BE2C (cell line): ENCODE results near the gene LIPC.

Experiments
- DNase-seq: peaks from one replicate; pipeline ENCODE4 v3.0.0-alpha.2; 2020
- H3K27me3 ChIP-seq: fragments of 250-450 bp; sonication (Bioruptor Pico); 2 replicates; pipeline ENCODE4 v1.5.1; 2020; ENCODE audit warnings: mild to moderate bottlenecking
- H3K36me3 ChIP-seq: fragments of 250-450 bp; sonication (Bioruptor Pico); 2 replicates; pipeline ENCODE4 v1.5.1; 2020; ENCODE audit warnings: mild to moderate bottlenecking
- H3K4me1 ChIP-seq: fragments of 250-450 bp; sonication (Bioruptor Pico); 2 replicates; pipeline ENCODE4 v1.5.1; 2020
- H3K4me3 ChIP-seq: 2 replicates; pipeline ENCODE4 v1.5.1; 2011; ENCODE audit warnings: low read depth, low read length
- H3K9me3 ChIP-seq: fragments of 250-450 bp; sonication (Bioruptor Pico); 2 replicates; pipeline ENCODE4 v1.5.1; 2020
- TF ChIP-seq, protein P1 (sequence below): IDR thresholded peaks from 2 replicates; pipeline ENCODE4 v1.5.1; 2012; ENCODE audit warnings: mild to moderate bottlenecking, low read depth, low read length

Gene LIPC

DNA sequence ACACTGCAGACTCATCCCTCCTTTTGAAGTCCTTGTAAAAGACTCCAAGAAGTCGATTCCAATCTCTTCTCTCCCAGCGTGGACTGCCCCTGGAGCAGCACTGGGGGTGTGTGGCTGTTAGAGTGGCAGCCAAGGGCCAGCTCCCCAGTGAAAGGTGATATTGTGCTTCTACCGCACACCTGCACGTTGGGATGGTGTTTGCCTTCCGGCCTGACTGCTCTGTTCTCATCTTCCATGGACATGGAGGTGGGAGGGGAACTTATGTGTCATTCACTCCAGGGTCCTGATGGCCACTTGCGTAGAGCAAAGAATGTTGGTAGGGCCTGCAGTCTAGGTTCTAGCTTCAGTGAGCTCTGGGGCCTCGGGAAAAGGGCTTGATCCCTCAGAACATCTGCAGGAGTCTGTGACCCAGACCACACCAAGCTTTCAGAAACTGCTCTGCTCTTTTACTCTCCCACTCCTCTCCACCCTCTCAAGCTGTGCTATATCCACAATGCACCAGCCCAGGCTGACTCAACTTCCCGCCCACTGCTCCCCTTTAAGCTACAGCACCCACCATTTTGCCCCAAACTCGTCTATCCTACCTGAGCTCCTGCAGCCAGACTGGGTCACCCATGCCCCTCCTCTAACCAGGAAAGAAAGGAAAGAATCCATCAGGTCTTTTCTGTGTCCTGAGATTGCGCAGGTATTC, 31.3 kb downstream of the LIPC start:
- Histone ChIP-seq H3K36me3 (no peaks in the 10 kb centered on the region), H3K4me3 (no peak overlapping the region), H3K9me3 (no peaks in the 10 kb centered on the region), H3K4me1 (peaks cover 9% of the 10 kb centered on the region), H3K27me3 (no peaks in the 10 kb centered on the region)
- TF ChIP-seq, protein P1, sequence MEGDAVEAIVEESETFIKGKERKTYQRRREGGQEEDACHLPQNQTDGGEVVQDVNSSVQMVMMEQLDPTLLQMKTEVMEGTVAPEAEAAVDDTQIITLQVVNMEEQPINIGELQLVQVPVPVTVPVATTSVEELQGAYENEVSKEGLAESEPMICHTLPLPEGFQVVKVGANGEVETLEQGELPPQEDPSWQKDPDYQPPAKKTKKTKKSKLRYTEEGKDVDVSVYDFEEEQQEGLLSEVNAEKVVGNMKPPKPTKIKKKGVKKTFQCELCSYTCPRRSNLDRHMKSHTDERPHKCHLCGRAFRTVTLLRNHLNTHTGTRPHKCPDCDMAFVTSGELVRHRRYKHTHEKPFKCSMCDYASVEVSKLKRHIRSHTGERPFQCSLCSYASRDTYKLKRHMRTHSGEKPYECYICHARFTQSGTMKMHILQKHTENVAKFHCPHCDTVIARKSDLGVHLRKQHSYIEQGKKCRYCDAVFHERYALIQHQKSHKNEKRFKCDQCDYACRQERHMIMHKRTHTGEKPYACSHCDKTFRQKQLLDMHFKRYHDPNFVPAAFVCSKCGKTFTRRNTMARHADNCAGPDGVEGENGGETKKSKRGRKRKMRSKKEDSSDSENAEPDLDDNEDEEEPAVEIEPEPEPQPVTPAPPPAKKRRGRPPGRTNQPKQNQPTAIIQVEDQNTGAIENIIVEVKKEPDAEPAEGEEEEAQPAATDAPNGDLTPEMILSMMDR, result no peak
- DNase-seq, result no peak

DNA sequence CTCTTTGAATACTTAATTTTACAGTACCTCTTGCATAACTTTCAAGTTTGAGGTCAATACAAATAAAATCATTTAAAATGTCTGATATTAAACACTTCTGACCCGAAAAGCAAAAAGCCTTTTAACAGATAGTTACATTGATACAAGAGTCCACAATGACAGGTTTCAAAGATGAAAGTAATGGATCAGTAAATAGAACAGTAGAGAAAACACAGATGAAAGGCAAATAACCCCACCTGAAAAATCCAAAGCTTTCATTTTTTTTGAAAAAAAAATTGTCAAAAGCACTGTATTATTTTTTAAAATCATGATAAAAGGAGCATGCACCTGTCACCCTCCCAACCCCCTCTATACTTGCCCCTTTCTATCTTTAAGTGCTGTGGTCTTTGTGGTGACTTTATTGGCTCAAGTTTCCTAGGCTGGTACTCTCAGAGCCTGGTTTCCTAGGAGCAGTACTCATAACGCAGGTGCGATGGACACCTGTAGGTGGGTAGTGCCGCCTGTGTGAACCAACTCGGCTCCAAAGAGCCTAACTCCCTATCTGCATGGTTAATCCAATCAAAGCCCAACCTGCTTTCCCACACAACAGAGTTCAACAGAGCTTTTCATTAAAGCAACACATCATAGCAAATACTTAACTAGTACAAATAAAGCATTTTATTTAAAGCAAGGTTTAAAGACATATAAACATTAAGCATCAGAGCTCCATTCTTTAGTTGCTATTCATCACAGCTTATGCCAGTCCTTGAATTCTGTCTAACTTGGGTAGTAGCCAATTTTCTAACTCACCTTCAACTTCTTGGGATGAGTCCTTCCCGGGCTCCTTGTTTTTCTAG, 32.2 kb downstream of the LIPC start:
- no peak overlapping the region for H3K4me3 ChIP-seq
- no peaks in the 10 kb centered on the region for H3K9me3 ChIP-seq
- peaks cover 9% of the 10 kb centered on the region for H3K4me1 ChIP-seq
- TF ChIP-seq, protein P1, result no peak
- no peaks in the 10 kb centered on the region for H3K36me3 ChIP-seq
- no peak for DNase-seq
- H3K27me3 ChIP-seq, result no peaks in the 10 kb centered on the region

DNA sequence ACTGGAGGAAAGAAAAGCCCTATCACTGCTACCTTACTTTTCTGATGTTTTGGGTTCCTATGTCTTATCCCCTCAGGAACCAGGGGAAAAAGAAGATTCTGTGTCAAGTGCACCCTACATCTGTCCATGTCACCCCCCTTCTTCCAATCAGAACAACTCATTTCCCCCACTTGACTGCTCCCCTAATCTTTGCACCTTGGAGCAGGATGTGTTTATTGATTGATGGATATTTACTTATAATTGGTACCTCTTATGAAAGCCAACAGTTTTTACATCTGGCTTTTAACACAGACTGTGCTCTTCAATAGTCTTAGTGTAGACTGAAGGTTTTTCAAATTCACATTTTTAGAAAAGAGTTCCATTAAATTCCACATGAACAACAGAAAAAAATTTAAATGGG, 33.3 kb downstream of the LIPC start:
- no peaks in the 10 kb centered on the region for H3K9me3 ChIP-seq
- no peak overlapping the region for H3K4me3 ChIP-seq
- no peaks in the 10 kb centered on the region for H3K36me3 ChIP-seq
- H3K27me3 ChIP-seq, result no peaks in the 10 kb centered on the region
- DNase-seq, result no peak
- H3K4me1 ChIP-seq, result peaks cover 9% of the 10 kb centered on the region
- TF ChIP-seq, protein P1, result no peak

DNA sequence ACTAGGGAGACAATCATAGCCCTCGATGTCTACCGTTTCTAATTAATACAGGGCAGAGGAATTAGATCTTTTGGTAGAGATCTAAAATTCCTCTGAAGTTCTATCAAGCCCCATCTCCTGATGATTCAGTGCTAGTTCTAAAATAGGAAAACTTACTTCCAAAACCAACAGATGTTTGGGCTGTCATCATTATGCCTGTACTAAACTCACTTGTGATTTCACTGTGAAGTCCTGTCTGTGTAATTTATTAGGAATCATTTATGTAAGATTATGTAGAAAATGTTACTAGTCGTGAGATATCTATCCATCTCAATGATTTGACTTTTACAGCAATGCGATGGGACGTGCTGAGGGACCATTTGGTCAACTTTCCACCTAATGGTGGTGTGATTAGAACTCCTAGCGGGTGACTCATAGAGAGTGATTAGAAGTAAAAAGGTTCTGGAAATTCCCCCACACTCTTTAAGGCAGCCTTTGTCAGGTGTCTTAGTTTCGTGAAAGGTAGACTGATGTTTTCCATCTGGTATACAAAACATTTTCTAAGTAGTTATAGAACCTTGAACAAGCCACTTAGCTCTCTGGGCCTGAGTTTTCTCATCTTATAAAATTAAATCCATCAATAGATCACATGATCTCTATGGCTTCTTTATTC, 34.2 kb downstream of the LIPC start:
- H3K27me3 ChIP-seq, result no peaks in the 10 kb centered on the region
- TF ChIP-seq, protein P1, result no peak
- H3K4me1 ChIP-seq, result peaks cover 9% of the 10 kb centered on the region
- no peak for DNase-seq
- no peaks in the 10 kb centered on the region for H3K36me3 ChIP-seq
- H3K4me3 ChIP-seq, result no peak overlapping the region
- H3K9me3 ChIP-seq, result no peaks in the 10 kb centered on the region

DNA sequence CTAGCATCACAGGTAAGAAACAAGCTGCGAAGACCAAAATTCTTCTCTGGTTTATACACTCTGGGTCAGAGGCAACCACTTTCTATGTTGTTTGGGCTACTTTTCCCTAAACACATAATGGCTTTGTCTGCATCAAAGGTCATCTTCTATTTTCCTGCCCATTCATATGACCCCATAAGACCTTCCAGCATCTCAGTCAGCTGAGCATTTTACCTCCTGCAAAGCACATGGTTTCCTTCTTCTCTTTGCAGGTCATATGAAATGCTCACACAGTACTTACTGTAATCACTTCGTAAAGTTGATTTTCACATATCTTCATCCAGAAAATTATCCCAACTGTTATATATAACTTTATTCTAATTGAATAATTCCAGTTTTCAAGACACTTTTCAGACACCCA, 34.8 kb downstream of the LIPC start:
- Histone ChIP-seq H3K27me3 (no peaks in the 10 kb centered on the region), H3K4me1 (peaks cover 9% of the 10 kb centered on the region), H3K4me3 (no peak overlapping the region), H3K9me3 (no peaks in the 10 kb centered on the region), H3K36me3 (no peaks in the 10 kb centered on the region)
- TF ChIP-seq, protein P1, result no peak
- no peak for DNase-seq
